D341Med (cell line): ENCODE results near the gene COX8A.

Experiments
- DNase-seq: peaks from one replicate; pipeline ENCODE4 v3.0.0; 2012; ENCODE audit warnings: low spot score

Gene COX8A

DNA sequence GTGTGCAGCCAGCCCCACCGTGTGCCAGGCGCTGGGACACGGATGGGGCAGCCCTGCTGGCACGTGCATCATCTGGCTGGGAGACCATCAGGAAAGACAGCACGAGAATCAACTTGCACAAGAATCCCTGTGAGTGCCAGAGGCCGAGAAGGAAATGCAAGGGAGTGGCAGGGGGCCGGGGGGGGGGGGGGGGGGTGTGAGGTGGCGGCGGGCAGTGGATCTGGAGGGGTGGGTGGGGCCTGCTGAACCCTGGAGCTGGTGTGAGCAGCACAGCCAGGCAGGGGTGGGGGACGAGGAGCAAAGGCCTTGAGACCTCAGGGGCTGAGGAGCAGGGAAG lies 47.3 kb downstream of the COX8A start:
- no peak for DNase-seq

DNA sequence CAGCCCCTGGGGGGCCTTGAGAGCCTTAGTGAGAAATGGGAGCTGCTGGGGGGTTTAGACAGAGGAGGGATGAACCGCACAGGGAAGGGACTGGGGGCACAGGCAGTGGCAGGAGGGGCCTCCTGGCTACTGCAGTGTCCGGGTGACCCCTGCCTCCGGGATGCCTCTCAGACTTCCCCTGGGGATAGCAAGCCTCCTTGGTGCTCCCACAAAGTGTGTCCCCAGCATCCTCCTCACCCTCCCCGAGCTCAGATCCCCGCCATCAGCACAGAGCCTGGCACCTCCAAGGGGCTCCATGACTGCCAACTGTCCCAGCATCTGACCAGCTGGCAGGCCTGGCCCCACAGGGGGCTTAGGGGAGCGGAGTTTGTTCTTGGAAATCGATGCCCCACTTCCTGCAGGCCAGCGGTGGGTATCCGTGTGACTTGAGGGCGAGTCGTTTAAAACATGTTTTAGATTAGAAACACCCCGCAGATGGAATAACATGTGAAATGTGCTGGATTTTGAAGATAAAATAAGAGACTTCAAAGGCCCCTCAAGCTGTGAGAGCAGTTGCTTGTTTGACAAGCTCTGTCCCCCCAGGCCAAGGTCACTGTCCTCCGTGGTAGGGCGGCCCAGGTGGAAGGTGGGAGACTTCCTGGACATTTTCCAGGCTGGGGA lies 47.8 kb downstream of the COX8A start:
- DNase-seq: no peak

DNA sequence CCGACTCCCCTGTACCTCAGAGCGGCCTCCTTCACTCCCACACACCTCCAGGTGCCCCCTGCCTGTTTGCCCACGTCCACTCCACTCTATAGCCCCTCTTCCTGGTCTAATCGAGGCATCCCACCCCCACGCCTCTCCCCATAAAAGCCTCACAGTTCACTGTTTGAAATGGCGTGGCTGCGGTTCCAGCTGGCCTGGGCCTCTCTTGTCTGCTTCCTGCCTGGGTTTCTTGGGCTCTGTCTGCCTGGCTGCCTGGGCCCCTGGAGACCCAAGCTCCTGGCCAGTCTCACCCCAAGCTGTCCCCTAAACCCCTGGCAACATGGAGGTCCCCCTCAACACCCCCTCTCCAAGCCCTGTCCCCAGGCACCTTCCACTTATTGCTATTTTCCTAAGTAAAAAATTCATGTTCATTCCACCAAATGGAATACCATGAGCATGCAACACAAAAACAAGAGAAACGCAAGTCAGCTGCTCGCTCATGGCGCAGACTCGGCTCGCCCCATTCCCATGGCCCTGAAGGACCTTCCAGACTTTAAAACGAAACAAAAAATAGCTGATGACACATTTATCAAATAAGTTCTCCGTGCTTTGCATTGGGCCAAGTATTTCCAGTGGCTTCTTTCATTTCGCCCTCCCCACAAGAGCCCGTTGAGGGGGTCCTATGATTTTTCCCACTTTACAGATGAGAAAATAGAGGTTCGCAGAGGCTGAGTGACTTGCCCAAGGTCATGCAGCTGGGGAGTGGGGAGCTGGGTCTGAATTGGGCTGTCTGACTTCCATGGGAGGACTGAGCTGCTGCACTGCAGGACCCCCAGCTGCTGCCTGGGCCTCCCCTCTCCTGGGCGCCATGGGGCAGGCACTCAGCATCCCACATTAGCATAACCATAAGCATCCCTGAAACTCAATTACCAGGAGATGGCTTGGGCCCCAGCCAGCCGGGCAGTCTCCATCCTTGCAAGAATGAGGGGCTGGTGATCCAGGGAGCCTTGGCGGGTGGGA lies 49.6 kb downstream of the COX8A start:
- DNase-seq: no peak

DNA sequence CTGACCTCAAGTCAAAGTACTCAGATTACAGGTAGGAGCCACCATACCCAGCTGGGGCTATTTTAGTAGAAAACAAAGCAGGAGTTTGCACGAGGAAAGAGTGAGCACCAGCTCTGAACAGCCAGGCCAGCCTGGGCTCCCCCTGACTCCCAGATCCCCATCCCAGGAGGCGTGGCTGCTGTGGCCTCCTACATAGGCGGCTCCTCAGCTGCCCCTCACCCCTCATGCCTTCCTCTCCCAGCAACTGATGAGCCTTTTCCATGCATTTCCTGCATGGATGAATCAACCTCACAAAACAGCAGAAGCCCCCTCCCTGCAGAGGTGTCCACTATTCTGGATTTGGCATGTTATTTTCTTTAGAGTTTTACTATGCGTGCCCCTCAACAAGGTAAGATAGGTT lies 50.8 kb downstream of the COX8A start:
- no peak for DNase-seq
